ENCODE data around the gene R3HDM1. TPM values are rescaled to one million over a fixed set of nuclear protein-coding genes. Genes with fewer than 3 reads are reported as not detected.
A peak's percentile ranks its signal among the peaks of the same experiment; 100 is the strongest.

The R3HDM1 gene
- total and polyA plus RNA-seq, 2 experiments from 2014 or later: 9.1 to 10.9 TPM

DNA sequence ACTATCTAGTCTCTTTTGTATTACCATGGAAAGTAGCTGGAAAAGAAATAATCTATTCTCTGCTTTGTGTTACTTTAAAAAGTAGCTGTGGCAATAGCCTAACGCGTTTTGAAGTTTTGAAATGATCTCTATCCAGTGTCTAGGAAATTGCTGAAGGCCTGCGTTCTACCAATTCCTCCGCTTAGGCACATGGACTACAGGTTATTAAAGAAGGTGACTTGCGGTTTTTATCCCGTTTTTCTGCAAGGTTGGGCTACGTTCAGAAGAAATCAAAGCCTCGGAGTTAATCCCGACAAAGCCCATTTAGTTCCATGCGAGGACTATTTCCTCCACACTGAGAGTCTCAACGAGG, 209.7 kb downstream of the R3HDM1 start:
- no peaks in the 10 kb centered on the region for H3K27me3 ChIP-seq
- TF ChIP-seq EZH2 (IDR thresholded peaks at IDR 0.05; ENCODE audit: borderline replicate concordance): no peak
- no peak for TF ChIP-seq EZH2phosphoT487 (IDR thresholded peaks at IDR 0.05; ENCODE audit: low read depth, severe bottlenecking, unreplicated experiment)
- TF ChIP-seq CTCF (IDR thresholded peaks at IDR 0.05; ENCODE audit: poor library complexity): no peak
- DNase-seq (ENCODE audit: low spot score): no peak
- H2AFZ ChIP-seq: peak overlapping the region; percentile 77
- no peaks in the 10 kb centered on the region for H3K9me3 ChIP-seq (ENCODE audit: low read depth)
- H3K4me2 ChIP-seq: no peak overlapping the region
- 89% methylated on average over 11 of the region's 11 CpGs for WGBS (ENCODE audit: low lambda C conversion rate, missing lambda C conversion rate)
- H3K27ac ChIP-seq: no peak overlapping the region
- H3K79me2 ChIP-seq: peaks cover 40% of the 10 kb centered on the region
- peaks cover 6% of the 10 kb centered on the region for H3K4me1 ChIP-seq (ENCODE audit: insufficient read depth)
- no peaks in the 10 kb centered on the region for H3K9me2 ChIP-seq (replicated peaks; ENCODE audit: insufficient read depth)
- peaks cover 28% of the 10 kb centered on the region for H4K20me1 ChIP-seq (ENCODE audit: insufficient read depth, poor library complexity, severe bottlenecking)
- no peaks in the 10 kb centered on the region for H3K36me3 ChIP-seq (replicated peaks; ENCODE audit: insufficient read depth, low read depth)
- H3K4me3 ChIP-seq: no peak overlapping the region

GRCh38 chr2:135741395-135742324, 210.4 kb downstream of the R3HDM1 start, which contains the start of gene UBXN4:
Gene UBXN4 (plus strand): TSS chr2:135741855. CDS start chr2:135741930, 75 bp downstream.
- H3K4me3 ChIP-seq: peak within 1 kb of the TSS; percentile 95
- no peaks in the 10 kb centered on the region for H3K9me2 ChIP-seq (replicated peaks; ENCODE audit: insufficient read depth)
- no peaks in the 10 kb centered on the region for H3K9me3 ChIP-seq (ENCODE audit: low read depth)
- WGBS (ENCODE audit: low lambda C conversion rate, missing lambda C conversion rate): 1% methylated on average over 78 of the region's 93 CpGs
- H2AFZ ChIP-seq: peak within 1 kb of the TSS; percentile 79
- peaks cover 34% of the 10 kb centered on the region for H4K20me1 ChIP-seq (ENCODE audit: insufficient read depth, poor library complexity, severe bottlenecking)
- TF ChIP-seq EZH2phosphoT487 (IDR thresholded peaks at IDR 0.05; ENCODE audit: low read depth, severe bottlenecking, unreplicated experiment): no peak
- no peak for TF ChIP-seq EZH2 (IDR thresholded peaks at IDR 0.05; ENCODE audit: borderline replicate concordance)
- TF ChIP-seq CTCF (IDR thresholded peaks at IDR 0.05; ENCODE audit: poor library complexity): peak; percentile 51
- H3K36me3 ChIP-seq (replicated peaks; ENCODE audit: insufficient read depth, low read depth): no peaks in the 10 kb centered on the region
- H3K4me2 ChIP-seq: peak within 1 kb of the TSS; percentile 73
- H3K27me3 ChIP-seq: no peaks in the 10 kb centered on the region
- peak within 1 kb of the TSS; percentile 100 for H3K27ac ChIP-seq
- DNase-seq (ENCODE audit: low spot score): peak; percentile 98
- H3K4me1 ChIP-seq (ENCODE audit: insufficient read depth): peaks cover 6% of the 10 kb centered on the region
- H3K79me2 ChIP-seq: peaks cover 46% of the 10 kb centered on the region

DNA sequence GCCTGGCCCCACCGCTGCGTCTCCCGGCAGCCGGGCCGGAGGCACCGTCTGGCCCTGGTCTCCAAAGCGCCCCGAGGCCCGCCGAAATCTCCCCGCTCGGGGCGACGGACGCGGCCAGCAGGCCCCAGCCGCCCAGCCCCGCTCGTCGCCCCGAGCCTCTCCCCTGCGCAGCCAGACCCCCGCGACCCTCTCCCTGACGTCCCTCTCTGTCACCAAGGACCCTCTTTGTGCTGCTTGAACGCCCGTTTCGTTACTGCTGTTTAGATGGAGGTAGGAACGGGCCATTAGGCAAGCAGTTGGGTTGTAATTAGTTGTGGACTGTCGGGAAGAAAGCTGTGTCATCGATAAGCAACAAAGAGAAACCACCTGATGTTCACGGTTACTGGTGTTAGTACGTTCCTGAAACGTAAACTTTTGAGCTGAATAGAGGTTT, 211.1 kb downstream of the R3HDM1 start:
- TF ChIP-seq EZH2phosphoT487 (IDR thresholded peaks at IDR 0.05; ENCODE audit: low read depth, severe bottlenecking, unreplicated experiment) (no peak), EZH2 (IDR thresholded peaks at IDR 0.05; ENCODE audit: borderline replicate concordance) (no peak), CTCF (IDR thresholded peaks at IDR 0.05; ENCODE audit: poor library complexity) (no peak)
- Histone ChIP-seq H3K79me2 (peaks cover 53% of the 10 kb centered on the region), H4K20me1 (ENCODE audit: insufficient read depth, poor library complexity, severe bottlenecking) (peaks cover 39% of the 10 kb centered on the region), H3K9me3 (ENCODE audit: low read depth) (no peaks in the 10 kb centered on the region), H3K4me1 (ENCODE audit: insufficient read depth) (peaks cover 6% of the 10 kb centered on the region), H2AFZ (peak overlapping the region; percentile 79), H3K36me3 (replicated peaks; ENCODE audit: insufficient read depth, low read depth) (no peaks in the 10 kb centered on the region), H3K9me2 (replicated peaks; ENCODE audit: insufficient read depth) (no peaks in the 10 kb centered on the region), H3K27me3 (no peaks in the 10 kb centered on the region), H3K4me3 (peak overlapping the region; percentile 95), H3K27ac (peak overlapping the region; percentile 100), H3K4me2 (peak overlapping the region; percentile 73)
- DNase-seq (ENCODE audit: low spot score): peak; percentile 65
- under 1% methylated on average over 18 of the region's 34 CpGs for WGBS (ENCODE audit: low lambda C conversion rate, missing lambda C conversion rate)
